Spleen (tissue), 7 donors: Measurements from ENCODE around the gene PMF1.

Source experiments
- CTCF ChIP-seq, 11 experiments: fragments of 200-600 bp in 7 of 11; fragments of 450-650 bp in 4 of 11; sonication (generic) in 4 of 11; IDR thresholded peaks in 8 of 11; conservative IDR thresholded peaks in 3 of 11; 1 replicate in 7 of 11; 2 replicates in 4 of 11; pipeline versions ENCODE4 v1.4.0 to v1.8.0; 2016 to 2021; ENCODE audit warnings: antibody characterized with exemption in 11 of 11, inconsistent platforms in 4 of 11, mild to moderate bottlenecking in 1 of 11
- POLR2A ChIP-seq, 3 donors: fragments of 450-650 bp; IDR thresholded peaks; one replicate each; pipeline ENCODE4 v1.5.1; 2017; ENCODE audit warnings: antibody characterized with exemption in 3 of 3, mild to moderate bottlenecking in 1 of 3
- donor health status: DM: no; HTN: no; CAD: no; lungs with moderate emphysema.
- donor health status: DM: no; HTN: no; CAD: no.
- donor health status: DM: no; HTN: no; CAD: no.

DNA sequence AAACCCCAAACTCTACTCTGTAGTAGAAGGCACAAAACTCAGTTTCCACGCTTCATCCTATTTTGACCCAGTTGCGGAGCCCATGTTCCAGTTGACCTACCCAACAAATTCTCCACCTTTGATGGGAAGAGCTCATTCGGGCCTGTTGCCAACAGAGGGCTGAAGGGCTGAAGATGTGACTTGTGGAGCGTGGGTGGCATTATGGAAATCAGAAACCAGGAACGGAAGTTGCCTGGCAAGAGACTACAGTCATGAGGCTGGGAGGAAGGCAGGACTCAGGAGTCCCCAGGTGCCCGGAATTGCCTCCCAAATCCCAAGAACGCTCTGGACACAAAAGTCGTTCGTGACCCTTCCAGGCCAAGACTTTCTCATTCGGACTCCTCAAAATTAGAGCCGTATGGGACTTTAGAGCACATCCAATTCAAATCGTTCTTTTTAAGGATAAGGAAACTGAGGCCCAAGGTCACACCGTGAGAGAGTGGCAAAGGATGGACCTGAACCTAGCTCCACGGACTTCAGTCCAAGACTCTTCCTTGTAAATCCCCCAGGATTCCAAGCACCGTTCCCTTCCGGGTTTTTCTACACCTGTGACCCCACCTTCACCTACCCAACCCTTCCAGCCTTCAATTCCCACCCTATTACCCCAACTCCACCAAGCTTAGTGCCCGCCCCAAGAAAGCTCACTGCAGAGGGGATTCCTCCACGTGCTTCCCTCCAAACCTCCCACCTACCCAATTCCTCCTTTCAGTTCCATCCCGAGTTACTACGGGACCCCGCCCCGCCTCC is 69.1 kb downstream of the PMF1 start:
- TF ChIP-seq POLR2A (IDR thresholded peaks at IDR 0.05) (no peak), CTCF (IDR thresholded peaks at IDR 0.05 in 8 of 11, conservative IDR thresholded peaks at IDR 0.05 in 3 of 11) (no peak)
